Activated CD4-positive, alpha-beta T cell treated with anti-CD3 and anti-CD28 coated beads, Interleukin-2, amount 50 U/mL, for 4 hours (primary cell): ENCODE measurements around the gene SOCS7.
"Not testable (repeated sequence)": the region's sequence is repeated elsewhere in the genome, so short reads cannot be mapped to it uniquely, and the experiment has no call there.

ENCODE experiments used
- DNase-seq, 2 experiments: peaks; one replicate each; pipeline ENCODE4 v3.0.0-alpha.2; 2020

The SOCS7 gene

DNA sequence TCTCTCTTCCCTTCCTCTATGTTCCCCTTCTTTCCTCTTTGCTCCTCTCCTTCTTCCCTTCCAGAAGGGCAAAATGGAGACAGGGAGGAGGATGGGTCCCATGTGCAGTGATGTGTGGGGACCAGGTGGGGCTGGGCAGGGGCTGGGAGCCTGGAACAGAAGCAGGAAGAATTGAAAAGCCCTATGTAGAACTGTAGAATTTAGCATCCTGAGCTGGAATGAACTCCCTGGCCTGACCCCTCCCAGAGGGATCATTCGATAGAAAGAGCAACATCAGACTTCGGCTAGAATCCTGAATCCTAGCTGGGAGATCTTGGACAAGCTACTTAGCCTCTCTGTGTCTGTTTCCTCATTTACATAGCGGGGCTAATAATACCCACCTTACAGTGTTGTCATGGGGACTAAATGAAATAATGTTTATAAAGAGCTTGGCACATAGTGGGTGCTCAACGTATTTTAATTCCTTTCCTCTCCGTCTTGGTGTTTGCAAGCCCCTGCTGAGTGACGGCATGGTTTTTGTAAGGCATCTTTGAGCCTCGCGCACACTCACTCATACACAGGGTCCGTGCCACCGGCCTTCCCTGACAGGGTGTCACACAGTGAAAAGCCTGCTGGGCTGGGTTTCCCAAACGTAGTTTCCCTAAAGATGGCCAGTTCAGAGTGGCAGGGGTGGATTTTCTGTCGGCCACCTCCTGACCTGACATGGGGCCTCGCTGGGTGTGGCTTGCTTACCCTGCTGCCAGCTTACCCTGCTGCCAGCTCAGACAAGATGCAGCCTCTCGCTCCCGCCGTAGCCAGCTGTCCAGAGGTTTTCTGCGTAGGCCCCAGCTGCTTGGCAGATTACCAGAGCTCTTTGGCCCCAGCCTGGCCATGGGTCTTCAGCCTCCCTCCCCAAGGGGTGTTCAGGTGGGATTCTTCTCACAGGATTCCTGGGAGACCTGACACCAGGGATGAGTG is 70.5 kb downstream of the SOCS7 start:
- DNase-seq, result no peak

DNA sequence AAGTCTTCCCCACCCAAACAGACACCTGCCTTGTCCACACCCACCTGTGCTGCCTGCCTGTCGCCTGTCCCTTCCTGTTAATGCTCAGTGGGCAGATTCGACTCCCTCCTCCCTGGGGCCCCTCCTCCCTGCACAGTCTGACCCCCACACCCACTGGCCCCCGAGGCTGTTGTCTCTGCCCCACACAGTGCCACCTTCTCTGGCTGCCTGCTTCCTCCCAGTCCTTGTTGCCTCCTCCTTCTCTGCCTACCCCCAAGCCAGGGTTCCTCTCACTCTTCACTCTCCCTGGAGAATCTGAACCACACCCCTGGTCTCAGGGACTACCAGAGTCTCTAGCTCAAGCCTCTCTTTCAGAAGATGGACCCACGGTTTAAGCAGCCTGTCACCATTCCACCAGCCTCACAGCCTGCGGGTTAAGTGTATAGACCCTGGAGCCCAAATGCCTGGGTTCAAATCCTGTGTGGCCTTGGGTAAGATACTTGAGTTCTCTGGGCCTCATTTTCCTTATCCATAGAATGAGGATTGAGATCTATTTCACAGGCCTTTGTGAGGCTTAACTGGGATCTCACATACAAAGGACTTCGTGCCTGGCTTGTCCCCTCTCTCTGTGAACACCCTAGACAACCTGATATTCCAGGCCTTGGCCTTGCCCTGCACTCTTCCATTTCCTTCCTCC is 72.8 kb downstream of the SOCS7 start:
- no peak for DNase-seq

DNA sequence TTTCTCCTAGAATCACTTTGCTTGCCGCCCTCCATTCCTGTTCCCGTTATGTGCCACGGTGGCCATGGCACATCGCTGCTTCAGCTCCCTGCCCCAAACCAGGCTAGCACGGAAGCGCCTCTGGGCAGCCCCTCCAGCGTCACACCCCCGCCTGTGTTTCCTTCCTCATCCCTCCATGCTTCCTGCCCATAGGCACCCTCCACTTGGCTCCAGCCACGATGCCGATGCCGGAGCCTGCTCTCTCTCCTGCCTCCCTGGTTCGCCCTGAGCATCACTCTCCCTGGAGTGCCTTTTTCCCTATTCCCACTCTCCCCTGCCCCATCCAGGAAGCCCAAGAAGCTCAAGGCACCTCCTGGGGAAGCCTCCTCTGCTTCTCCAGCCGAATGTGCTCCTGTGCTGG is 73.4 kb downstream of the SOCS7 start:
- DNase-seq, result no peak

DNA sequence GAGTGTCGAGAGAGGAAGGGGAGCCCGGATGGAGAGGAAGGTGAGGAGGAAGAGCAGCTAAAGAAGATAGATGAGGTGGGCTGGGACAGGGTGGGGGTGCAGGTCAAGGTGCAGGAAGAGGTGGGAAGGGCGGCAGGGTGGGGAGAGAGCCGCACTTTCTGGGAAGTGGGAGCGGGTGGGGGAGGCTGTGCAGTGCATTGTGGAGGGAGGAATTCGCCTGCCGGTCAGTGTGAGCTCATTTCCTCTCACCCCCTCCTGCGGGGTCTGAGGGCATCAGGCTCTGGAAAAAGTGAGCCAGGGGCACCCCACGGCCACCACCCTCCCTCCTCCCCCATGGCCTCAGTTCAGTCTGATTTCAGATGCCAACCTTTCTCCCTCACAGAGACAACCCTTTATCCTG is 74.1 kb downstream of the SOCS7 start:
- no peak for DNase-seq

DNA sequence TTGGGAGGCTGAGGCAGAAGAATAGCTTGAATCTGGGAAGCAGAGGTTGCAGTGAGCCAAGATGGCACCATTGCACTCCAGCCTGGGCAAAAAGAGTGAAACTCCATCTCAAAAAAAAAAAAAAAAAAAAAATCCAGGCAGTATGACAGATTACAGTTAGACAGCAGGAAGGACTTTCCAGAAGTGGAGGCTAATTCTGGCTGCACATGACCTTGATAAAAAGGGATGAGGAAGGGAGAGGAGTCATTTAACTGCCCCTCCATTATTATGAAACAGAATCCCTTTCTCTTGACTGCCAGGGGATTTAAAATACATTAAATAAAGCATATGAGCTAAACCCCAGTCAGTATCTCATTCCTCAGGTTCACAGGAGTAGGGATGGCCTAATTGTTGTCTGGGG is 74.8 kb downstream of the SOCS7 start:
- DNase-seq, result no peak

DNA sequence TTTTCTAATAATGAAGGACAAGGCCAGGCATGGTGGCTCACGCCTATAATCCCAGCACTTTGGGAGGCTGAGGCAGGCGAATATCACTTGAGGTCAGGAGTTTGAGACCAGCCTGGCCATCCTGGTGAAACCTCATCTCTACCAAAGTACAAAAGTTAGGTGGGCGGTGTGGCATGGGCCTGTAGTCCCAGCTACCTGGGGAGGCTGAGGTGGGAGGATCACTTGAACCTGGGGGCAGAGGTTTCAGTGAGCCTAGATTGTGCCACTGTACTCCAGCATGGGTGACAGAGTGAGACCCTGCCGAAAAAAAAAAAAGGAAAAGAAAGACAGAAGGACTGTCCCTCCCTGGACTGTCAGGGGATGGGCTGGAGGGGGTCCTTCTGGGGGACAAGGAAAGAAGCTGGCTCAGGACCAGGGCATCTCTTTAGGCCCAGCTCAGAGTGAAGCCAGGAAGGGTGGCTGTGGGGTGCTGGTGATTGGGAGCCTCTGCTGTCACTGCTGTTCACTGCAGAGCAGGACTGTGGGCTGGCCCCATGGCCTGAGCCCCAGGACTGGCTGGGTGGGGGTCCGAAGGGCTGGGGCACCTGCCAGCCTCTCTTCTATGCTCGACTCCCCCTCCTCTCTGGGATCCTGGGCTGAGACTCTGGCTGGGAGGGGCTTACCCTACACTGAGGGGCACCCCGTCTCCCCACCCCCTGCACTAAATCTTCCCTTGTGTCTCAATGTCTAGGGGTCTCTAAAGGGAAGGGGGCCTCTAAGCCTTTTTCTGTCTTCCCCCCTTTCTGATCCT is 75.7 kb downstream of the SOCS7 start:
- DNase-seq, result no peak

DNA sequence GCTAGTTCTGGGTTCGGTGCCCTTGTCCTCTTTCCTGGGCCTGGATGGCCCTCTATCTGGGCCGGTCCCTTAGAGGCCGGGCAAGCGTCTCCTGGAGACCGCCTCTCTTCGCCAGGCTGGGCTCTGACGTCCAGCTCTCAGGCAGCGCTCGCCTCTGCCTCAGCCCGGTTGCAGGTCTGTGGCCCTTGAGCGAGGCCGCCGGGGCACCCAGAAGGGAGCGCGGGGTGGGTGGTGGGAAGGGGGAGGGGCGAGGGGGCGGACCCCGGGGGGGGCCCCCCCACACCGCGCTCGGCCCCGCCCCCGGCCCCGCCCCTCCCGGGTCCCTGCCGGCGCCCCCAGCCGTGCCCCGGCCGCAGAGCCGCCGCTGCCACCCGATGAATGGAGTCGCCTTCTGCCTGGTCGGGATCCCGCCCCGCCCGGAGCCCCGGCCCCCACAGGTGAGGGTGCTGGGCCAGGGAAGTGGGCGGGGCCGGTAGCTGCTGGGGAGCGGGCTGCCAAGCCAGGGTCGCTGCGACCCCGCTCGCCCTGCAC is 76.5 kb downstream of the SOCS7 start, which contains the start of gene ARHGAP23:
ARHGAP23 (plus strand) TSS at position 353 of the 531 bp plus-strand sequence; CDS start at position 375, 22 bp downstream.
- peak; percentile 20 to 21 for DNase-seq

DNA sequence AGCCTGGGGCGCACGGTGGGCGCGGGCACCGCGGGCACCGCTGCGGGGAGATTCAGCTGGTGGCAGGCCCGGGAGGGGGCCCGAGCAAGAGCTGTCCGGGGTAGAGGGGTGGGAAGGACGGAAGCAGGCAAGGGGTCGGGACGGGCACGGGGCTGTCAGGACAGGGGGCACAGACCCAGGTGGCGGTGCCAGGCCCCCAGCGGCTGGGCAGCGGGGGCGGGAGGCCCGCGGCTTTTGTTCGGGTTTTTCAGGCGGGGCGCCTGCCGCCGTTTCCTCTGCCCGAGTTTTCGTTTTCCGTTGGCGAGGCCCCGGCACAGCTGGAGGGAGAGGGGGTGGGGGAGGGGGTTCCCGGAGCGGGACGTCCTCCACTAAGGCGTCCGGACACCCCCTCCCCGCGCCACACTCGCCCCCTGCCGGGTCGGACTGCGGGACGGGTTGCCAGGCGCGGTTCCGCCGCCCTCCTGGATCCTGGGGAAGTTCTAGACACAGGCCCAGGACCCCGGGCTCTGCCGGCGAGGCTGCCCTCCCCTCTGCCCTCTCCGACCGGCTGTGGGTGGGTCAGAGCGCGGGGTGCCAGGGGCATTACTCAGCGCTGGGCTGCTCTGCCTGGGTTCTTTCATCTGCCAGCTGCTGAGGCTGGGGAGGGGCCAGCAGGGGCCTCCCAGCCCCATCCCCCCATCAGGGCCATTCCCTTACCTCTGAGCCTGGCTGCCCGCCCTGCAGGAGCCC is 77.2 kb downstream of the SOCS7 start:
- DNase-seq, result no peak

DNA sequence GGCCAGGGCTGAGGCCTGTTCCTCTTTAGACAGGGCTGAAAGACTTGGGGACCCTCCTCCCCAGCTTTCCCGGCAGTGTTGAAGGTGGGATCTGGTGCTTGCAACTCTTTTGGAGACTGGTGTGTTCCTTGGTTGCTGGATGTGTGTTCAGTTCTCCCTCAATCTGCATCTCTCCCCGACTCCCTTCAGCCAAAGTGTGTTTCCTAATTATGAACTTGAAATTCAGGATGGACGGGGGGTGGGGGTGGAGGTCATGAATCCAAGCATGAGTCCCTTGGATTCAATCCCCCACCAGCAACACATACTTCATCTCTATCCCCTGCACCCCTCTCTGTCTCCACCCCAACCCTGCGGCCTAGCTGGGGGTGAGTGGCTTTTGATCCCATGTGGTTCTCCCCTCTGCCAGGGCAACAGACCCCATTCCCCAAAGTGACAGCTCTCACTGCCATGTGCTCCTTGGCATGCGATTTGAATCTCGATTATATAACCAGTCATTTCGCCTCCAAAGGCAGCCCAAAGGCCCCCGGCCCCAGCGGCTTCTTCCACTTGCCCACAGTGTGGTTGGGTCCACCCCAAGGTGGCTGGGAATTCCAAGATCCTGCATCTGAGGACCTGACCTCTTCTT is 77.9 kb downstream of the SOCS7 start:
- DNase-seq, result no peak

DNA sequence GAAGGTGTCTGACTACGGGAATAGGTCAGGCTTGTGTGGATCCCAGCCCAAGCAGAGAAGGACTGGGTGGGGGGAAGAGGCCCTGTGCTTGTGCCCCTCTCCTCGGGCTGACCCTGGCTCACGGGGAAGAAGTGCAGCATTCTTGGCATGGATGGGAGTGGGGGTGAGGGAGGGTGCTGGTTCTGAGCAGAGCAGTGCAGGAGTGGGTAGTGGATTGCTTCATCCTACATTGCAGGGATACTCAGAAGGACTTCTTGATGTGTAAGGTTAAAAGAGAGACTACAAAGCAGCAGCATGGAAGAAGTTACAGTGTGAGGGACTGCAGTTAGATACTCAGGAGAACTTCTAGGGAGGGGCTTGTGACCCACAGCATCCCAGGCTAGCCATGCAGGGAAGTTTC is 78.7 kb downstream of the SOCS7 start:
- no peak for DNase-seq

DNA sequence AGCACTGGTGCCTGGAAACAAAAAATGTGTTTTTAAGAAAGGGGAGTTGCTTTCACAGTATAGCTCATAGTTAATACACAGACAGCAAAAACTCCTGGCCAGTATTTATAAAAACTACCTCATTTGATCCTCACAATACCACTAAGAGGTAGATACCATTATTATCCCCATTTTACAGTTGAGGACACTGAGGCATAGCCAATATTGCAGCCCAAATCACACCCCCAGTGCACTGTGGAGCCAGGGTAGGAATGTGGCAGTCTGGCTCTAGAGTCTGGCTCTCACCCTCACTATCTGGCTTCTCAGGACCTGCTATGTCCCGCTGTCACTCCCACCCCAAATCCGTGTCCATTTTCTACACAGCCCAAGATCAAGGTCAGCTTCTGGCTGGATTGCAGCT is 79.2 kb downstream of the SOCS7 start:
- no peak for DNase-seq

DNA sequence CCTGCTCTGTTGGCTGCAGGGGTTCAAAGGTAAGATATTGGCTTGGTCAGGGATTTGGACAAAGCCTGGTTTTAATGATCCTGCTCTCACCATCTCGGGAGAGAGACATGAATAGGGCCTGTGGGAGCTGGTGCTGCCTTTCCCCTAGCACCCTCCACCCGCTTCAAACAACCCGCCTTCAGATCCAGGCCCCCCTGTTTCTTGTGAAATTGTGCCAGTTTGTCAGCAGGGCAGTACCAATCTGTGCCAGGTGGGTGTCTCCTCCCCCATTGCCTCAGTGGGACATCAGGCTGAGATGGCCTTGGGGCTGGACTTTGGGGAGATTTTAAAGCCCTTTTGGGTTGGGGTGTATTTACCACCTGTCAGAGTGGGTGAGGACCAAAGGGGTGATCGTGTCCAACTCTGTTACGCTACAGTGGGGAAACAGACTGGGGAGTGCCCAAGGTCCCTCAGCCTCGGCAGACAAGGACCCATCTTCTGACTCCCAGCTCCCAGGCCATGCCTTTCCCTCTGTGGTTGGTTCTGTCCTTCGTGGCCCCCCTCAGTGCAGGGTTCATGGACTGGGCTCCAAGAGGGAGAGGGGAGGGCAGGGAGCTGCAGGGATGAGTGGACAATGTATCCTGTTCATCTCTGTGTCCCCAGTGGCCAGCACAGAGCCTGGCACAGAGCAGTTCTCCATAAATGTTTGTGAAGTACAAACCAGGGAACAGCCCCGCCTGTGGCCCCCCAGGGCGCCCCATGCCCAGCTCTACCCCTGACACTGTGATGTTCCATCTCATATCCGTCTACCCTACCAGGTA is 79.9 kb downstream of the SOCS7 start:
- DNase-seq, result no peak

DNA sequence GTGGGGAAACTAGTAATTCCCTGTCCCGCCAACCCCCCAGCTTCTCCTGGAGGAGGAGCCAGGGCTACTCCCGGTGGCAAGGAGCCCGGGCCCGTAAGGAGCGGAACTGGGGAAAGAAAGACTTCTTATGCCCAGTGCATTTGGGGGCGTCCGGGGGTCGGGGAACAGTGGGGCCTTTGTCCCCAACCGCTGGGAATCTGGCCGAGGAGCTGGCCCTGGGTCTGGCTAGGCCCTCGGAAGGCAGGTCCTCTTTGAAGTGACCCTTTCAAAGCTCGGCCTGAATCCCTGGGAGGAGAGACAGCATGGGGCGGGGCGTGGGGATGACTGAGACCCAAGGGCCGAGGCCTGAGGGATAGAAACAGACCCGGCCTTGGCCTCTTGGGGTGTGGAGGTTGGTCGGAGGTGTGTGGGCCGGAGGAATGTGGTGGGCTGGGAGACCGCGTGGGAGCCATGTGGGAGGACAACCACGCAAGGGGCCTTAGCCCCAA is 82.6 kb downstream of the SOCS7 start:
- no peak for DNase-seq

DNA sequence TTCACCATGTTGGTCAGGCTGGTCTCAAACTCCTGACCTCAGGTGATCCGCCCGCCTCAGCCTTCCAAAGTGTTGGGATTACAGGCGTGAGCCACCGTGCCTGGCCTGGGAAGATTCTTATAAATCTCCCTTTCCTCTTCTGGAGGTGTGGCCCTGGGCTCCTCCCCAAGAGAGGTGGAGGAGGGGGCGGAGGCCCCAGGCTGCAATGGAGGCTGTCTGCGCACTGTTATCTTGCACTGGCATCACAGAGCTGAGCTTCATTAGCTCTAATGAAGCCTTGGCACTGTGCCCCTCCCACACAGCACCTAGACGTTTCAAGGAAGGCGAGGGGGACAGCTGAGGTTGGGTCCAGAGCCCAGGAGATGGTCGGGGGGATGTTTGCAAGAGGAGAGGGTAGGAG is 84.2 kb downstream of the SOCS7 start:
- DNase-seq, result no peak

DNA sequence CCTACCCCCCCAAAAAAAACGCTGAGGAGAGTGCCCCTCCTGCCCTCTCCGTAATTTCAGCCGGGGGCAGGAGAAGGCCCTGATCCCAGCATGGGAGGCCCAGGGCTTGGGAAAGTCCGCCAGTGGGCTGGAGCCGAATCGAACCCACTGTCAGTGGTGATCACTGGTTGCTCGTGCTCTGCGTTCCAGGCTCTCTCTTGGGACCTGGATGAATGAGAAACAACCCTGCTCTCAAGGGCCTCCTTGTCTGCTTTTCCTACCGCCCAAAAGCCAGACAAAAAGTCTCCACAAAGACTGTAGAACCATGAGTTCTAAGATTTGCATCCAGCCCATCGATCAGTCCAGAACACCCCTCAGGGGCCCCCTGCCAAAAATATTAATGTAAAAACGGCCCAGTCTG is 84.7 kb downstream of the SOCS7 start:
- DNase-seq, result no peak

DNA sequence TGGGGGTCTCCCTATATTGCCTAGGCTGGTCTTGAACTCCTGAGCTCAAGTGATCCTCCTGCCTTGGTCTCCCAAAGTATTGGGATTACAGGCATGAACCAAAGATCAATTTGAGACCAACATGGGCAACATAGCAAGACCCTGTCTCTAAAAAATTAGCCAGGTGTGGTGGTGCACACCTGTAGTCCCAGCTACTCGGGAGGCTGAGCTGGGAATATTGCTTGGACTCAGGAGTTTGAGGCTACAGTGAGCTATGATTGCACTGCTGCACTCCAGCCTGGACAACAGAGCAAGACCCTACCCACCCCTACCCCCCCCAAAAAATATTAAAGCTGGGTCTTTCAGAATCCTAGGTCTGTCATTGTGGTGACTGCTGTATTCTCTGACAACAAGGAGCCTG is 85.7 kb downstream of the SOCS7 start:
- DNase-seq, result not testable (repeated sequence)

DNA sequence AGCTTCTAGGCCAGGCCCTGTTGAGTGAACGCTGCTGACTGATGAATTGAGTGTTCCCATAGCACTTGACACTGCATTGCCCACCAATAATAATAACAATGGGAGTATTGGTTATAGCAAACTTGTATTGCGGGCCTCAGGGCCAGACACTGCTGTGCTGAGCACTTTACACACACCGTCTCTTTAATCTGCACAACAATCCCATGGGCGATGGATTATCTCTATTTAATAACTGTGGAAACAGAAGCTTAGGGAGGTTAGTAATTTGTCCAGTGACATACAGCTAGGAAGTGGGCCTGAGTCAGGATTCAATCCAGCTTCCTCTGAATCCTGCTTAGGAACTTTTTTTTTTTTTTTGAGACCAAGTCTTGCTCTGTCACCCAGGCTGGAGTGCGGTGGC is 87.8 kb downstream of the SOCS7 start:
- DNase-seq, result no peak

DNA sequence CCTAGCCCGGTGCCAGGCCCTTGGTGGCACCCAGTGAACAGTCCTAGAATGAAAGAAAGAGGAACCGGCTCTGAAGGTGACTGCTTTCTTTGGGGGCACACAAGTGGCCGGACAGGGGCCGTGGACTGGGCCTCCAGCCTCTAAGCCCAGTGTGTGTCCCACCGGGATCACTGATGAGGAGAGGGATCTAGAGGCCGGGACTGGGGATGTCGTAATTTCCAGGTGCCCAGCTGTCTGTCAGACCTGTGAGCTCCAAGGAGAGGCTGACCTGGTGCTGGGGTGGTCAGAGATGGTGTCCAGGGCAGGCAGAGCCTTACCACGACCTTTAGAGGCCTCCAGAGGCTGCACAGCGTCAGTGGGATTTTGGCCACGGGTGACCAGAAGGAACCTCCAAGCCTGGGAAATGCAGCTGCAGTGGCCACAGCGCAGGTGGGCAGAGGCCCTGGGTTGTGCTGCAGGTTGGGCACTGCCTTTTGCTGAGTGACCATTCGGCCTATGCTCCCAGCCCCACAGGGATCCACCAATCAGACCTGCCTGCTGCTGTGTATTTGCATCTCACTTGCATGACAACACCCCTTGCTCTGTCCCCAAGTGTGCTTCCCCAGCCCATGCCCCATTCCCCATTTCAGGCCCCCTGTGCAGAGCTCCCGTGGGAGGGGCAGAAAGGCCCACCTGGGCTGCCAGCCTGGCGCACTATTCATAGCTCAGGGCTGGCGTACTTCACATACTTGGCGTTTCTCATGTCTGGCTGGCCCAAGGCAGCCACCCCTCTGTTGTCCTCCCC is 89.2 kb downstream of the SOCS7 start:
- DNase-seq, result no peak

DNA sequence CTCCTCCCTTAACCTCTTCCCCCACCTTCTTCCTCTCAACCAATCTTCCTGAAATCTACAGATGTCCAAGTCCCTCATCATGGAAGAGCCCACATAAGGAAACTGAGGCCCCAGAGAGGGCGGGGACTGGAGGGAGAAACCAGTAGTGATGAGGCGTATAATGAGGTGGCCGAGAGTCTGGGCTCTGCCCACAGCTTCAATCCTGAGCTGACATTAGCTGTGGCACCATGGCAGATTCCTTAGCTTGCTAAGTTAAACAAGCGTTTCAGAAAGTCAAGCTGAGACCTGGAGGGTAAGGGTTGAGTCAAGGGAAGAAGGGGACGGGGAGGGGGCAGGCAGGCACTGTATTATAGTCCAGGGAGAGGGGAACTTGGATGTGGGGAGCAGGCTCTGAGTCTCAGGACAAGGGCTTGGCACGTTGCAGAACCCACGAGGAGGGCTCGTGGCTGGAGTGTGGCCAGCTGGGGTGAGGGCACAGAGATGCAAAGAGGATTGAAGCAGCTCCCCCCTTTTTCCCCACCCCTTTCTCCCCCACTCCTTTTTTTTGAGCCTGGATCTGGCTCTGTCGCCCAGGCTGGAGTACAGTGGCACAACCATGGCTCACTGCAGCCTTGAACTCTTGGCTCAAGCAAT is 89.9 kb downstream of the SOCS7 start:
- no peak for DNase-seq

DNA sequence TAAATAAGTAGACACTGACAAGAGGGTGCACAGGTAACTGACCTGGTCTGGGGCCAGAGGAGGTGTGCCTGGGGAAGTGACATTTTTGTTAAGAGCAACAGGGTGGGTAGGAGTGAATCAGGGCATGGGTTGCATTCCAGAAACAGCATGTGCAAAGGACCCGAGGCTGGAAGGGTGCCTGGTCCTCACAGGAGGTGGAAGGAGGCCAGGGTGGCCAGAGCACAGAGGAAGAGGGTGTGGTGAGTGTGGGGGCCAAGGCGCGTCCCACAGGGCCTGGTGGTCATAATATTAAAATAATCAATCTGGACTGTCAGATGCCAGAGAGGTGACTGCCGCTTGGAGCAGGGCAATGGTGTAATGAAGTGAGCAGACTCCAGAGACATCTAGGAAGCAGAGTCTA is 90.9 kb downstream of the SOCS7 start:
- no peak for DNase-seq
